ENCODE measurements around the gene NRAS.

NRAS gene

DNA sequence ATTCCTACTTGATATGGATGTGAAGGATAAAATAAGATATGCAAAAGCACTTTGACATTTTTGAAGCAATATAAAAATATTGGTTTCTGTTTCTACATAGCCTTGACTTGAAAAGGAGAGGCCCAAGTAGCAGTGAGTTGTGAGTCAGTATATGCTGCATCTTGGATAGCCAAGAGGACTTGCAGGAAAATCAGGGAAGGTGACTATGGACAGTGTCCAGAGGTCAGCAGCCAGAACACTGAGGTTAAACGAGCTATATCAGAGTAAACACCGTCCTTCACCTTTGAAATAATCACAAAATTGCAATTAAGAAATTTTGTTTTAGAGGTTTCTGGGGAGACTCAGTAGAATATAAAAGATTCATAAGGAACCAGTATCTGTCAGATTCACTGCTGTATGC, 14.6 kb downstream of the NRAS start:
- no peaks in the 10 kb centered on the region for H3K9me3 ChIP-seq
- H3K4me1 ChIP-seq (ENCODE audit: control insufficient read depth in 1 of 2, insufficient read depth in 1 of 2, low read depth in 1 of 2, low read length in 1 of 2) = peaks cover 0 to 9% of the 10 kb centered on the region in 2 experiments
- H3K4me3 ChIP-seq (ENCODE audit: low read depth in 1 of 2, low read length in 1 of 2) = no peak overlapping the region
- no peak overlapping the region for H3K27ac ChIP-seq
- TF ChIP-seq, protein P1, sequence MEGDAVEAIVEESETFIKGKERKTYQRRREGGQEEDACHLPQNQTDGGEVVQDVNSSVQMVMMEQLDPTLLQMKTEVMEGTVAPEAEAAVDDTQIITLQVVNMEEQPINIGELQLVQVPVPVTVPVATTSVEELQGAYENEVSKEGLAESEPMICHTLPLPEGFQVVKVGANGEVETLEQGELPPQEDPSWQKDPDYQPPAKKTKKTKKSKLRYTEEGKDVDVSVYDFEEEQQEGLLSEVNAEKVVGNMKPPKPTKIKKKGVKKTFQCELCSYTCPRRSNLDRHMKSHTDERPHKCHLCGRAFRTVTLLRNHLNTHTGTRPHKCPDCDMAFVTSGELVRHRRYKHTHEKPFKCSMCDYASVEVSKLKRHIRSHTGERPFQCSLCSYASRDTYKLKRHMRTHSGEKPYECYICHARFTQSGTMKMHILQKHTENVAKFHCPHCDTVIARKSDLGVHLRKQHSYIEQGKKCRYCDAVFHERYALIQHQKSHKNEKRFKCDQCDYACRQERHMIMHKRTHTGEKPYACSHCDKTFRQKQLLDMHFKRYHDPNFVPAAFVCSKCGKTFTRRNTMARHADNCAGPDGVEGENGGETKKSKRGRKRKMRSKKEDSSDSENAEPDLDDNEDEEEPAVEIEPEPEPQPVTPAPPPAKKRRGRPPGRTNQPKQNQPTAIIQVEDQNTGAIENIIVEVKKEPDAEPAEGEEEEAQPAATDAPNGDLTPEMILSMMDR (IDR thresholded peaks at IDR 0.05) = no peak
- peaks cover 24% of the 10 kb centered on the region for H3K36me3 ChIP-seq
- H3K27me3 ChIP-seq = no peaks in the 10 kb centered on the region

- TF ChIP-seq, protein P1 (IDR thresholded peaks at IDR 0.05) = no peak
- Histone ChIP-seq H3K4me3 (ENCODE audit: low read depth in 1 of 2, low read length in 1 of 2) (no peak overlapping the region), H3K36me3 (peaks cover 7% of the 10 kb centered on the region), H3K9me3 (no peaks in the 10 kb centered on the region), H3K27me3 (peaks cover 4% of the 10 kb centered on the region), H3K4me1 (ENCODE audit: control insufficient read depth in 1 of 2, insufficient read depth in 1 of 2, low read depth in 1 of 2, low read length in 1 of 2) (peaks cover 0 to 9% of the 10 kb centered on the region in 2 experiments), H3K27ac (no peak overlapping the region)
Observed at GRCh38 chr1:114700036-114700600, 16.5 kb downstream of the NRAS start.

- TF ChIP-seq, protein P1 (IDR thresholded peaks at IDR 0.05) = no peak
Observed at GRCh38 chr1:114696810-114697209, 19.8 kb downstream of the NRAS start.

GRCh38 chr1:114695430-114696058, 21.0 kb downstream of the NRAS start, which contains the start of gene AMPD1:
Gene AMPD1, minus strand, starts transcription at chr1:114695546. Its CDS starts 75 bp downstream, at chr1:114695471.
- Histone ChIP-seq H3K27ac (no peak within 1 kb of the TSS), H3K27me3 (peaks cover 21% of the 10 kb centered on the region), H3K4me1 (ENCODE audit: control insufficient read depth in 1 of 2, insufficient read depth in 1 of 2, low read depth in 1 of 2, low read length in 1 of 2) (peaks cover 0 to 9% of the 10 kb centered on the region in 2 experiments), H3K9me3 (no peaks in the 10 kb centered on the region), H3K36me3 (no peaks in the 10 kb centered on the region), H3K4me3 (ENCODE audit: low read depth in 1 of 2, low read length in 1 of 2) (no peak within 1 kb of the TSS)
- TF ChIP-seq, protein P1 (IDR thresholded peaks at IDR 0.05) = no peak

More at GRCh38 chr1:114696810-114697209, 19.8 kb downstream of the NRAS start:
- no peak overlapping the region for H3K27ac ChIP-seq
- peaks cover 0 to 9% of the 10 kb centered on the region in 2 experiments for H3K4me1 ChIP-seq (ENCODE audit: control insufficient read depth in 1 of 2, insufficient read depth in 1 of 2, low read depth in 1 of 2, low read length in 1 of 2)
- H3K27me3 ChIP-seq = peaks cover 21% of the 10 kb centered on the region
- no peaks in the 10 kb centered on the region for H3K9me3 ChIP-seq
- no peaks in the 10 kb centered on the region for H3K36me3 ChIP-seq
- H3K4me3 ChIP-seq (ENCODE audit: low read depth in 1 of 2, low read length in 1 of 2) = no peak overlapping the region

GRCh38 chr1:114694540-114695310, 21.8 kb downstream of the NRAS start:
- H3K4me1 ChIP-seq (ENCODE audit: control insufficient read depth in 1 of 2, insufficient read depth in 1 of 2, low read depth in 1 of 2, low read length in 1 of 2) = peaks cover 0 to 3% of the 10 kb centered on the region in 2 experiments
- no peaks in the 10 kb centered on the region for H3K36me3 ChIP-seq
- no peaks in the 10 kb centered on the region for H3K9me3 ChIP-seq
- no peak overlapping the region for H3K4me3 ChIP-seq (ENCODE audit: low read depth in 1 of 2, low read length in 1 of 2)
- H3K27me3 ChIP-seq = peaks cover 21% of the 10 kb centered on the region
- no peak overlapping the region for H3K27ac ChIP-seq
- TF ChIP-seq, protein P1 (IDR thresholded peaks at IDR 0.05) = no peak

All from neutrophil (primary cell).